Stimulated activated CD4-positive, alpha-beta T cell treated with anti-CD3 and anti-CD28 coated beads, Interleukin-2, amount 100 ng/mL, for 24 hours (primary cell): ENCODE results near the gene VAMP1.
A peak's percentile ranks its signal among the peaks of the same experiment; 100 is the strongest.

ENCODE experiments used
- DNase-seq, 2 donors: peaks; one replicate each; pipeline ENCODE4 v3.0.0-alpha.2; 2020

The VAMP1 gene

DNA sequence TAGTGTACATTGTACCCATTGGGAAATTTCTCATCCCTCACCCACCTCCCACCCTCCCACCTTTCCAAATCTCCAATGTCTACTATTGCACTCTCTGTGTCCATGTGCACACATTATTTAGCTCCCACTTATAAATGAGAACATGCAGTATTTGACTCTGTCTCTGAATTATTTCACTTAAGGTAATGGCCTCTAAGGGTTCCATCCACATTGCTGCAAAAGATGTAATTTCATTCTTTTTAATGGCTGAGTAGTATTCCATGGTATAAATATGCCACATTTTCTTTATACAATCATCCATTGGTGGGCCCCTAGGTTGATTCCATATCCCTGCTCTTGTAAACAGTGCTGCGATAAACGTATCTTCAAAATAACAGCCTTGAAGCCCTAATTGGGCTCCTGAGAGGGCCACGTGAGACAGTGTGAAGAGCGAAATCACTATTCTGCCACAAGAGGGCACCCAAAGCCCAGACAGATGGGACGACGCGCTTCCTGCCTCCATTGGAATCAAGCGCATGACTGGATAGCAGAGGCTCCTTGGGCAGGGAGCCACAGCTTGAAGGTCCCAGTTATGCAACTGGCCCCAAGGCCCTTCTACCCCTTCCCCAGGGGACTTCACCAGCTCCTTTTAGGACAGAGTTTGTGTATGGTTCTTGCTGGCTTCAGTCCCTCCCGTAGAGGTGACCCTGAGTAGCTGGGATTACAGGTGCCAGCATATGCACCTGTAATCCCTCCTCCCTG is 47.0 kb downstream of the VAMP1 start:
- DNase-seq = peak; percentile 71 to 74

DNA sequence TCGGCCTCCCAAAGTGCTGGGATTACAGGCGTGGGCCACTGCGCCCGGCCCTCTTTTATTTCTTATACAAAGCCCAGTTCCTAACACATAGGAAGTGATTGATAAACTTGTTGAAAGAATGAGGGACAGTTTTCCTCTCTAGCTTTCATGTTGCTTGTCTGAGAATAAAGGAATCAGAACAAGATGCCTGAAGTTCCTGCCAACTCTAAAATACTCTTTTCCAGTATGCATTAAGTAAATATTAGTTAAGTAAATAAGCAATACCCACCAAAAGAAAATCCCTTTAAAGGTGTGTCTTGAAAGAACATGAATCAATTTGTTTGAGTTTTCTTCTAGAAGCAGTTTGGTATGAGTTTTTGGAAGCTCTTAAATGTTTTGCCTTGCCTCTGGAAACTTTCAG is 50.1 kb downstream of the VAMP1 start:
- no peak for DNase-seq

DNA sequence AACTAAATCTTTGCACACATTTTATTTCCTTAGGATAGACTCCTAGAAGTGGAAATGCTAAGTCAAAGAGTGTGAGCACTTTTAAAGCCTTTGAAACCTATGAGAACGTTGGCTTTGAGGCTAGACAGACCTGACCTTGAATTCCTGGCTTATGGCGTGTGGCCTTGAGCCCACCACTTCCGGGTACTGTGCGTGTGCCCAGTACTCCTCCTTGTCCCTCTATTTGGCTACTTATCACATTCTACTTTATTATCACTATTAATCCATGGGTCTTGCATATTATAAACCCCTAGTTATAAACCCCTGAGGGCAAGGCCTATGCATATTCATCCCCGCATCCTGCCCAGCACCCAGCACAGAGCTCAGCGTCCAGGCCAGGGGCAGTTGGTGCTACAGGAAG is 51.7 kb downstream of the VAMP1 start:
- DNase-seq = no peak

DNA sequence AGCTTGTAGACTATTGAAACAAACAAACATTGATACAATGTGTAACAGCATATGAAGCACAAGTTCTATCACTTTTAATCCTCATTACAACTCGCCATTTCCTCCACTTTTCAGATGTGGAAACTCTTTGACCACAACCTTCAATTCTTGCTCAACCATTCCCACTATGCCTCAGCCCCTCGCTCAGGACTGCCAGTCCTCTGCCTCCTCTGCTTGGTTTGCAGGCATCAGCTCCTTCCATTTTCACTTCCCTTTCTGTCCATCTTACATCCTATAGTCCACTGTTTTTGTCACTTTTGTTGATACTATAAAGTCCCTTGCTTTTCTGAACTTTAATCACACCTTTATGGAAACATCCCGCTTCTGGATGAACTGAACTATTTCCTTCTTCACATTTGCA is 53.9 kb downstream of the VAMP1 start:
- no peak for DNase-seq
